GM23338 (cell line): ENCODE measurements around the gene MFAP5. TPM values are rescaled to one million over a fixed set of nuclear protein-coding genes. Genes with fewer than 3 reads are reported as not detected.
"Not testable (repeated sequence)": the region's sequence is repeated elsewhere in the genome, so short reads cannot be mapped to it uniquely, and the experiment has no call there.

Experiments
- ATAC-seq: fragments of 200-7000 bp; cut with Tn5 transposase; 3 replicates; pipeline ENCODE4 v1.9.1; 2020
- DNase-seq: peaks from one replicate; pipeline ENCODE4 v3.0.0-alpha.2; 2015; ENCODE audit warnings: low spot score
- H2AFZ ChIP-seq: fragments of 200-600 bp; sonication (generic); 2 replicates; pipeline ENCODE4 v1.8.0; 2016; ENCODE audit warnings: antibody characterized with exemption, mild to moderate bottlenecking, moderate library complexity
- H3F3A ChIP-seq: fragments of 200-600 bp; sonication (generic); replicated peaks from 2 replicates; pipeline ENCODE4 v1.8.0; 2017; ENCODE audit warnings: antibody characterized with exemption, mixed run types, low read depth
- H3K27ac ChIP-seq: fragments of 200-600 bp; sonication (generic); 2 replicates; pipeline ENCODE4 v1.6.1; 2016; ENCODE audit warnings: low read depth
- H3K27me3 ChIP-seq: fragments of 200-600 bp; sonication (generic); 2 replicates; pipeline ENCODE4 v1.8.0; 2016; ENCODE audit warnings: mild to moderate bottlenecking, mixed run types, moderate library complexity; ENCODE audit not compliant: insufficient read depth
- H3K36me3 ChIP-seq: fragments of 200-600 bp; sonication (generic); 2 replicates; pipeline ENCODE4 v1.8.0; 2016; ENCODE audit warnings: mild to moderate bottlenecking; ENCODE audit not compliant: insufficient read depth
- H3K4me1 ChIP-seq: fragments of 200-600 bp; sonication (generic); 2 replicates; pipeline ENCODE4 v1.8.0; 2016; ENCODE audit warnings: mild to moderate bottlenecking, moderate library complexity; ENCODE audit not compliant: insufficient read depth
- H3K4me2 ChIP-seq: fragments of 200-600 bp; sonication (generic); 2 replicates; pipeline ENCODE4 v1.7.1; 2017; ENCODE audit warnings: mixed run types
- H3K4me3 ChIP-seq: fragments of 200-600 bp; sonication (generic); 2 replicates; pipeline ENCODE4 v1.6.1; 2016; ENCODE audit warnings: mixed run types
- H3K79me2 ChIP-seq: fragments of 200-600 bp; sonication (generic); replicated peaks from 2 replicates; pipeline ENCODE4 v1.8.0; 2017; ENCODE audit warnings: mild to moderate bottlenecking; ENCODE audit not compliant: insufficient read depth
- H3K9me2 ChIP-seq: fragments of 200-600 bp; sonication (generic); 2 replicates; pipeline ENCODE4 v1.8.0; 2017; ENCODE audit not compliant: insufficient read depth
- H4K20me1 ChIP-seq: fragments of 200-600 bp; sonication (generic); replicated peaks from 2 replicates; pipeline ENCODE4 v1.8.0; 2017; ENCODE audit warnings: mild to moderate bottlenecking; ENCODE audit not compliant: insufficient read depth
- H3K27ac Mint-ChIP-seq: 2 replicates; pipeline ENCODE4 v1.8.0; 2020; ENCODE audit warnings: inconsistent platforms, mild to moderate bottlenecking, moderate library complexity, mixed read lengths
- H3K27me3 Mint-ChIP-seq: 3 replicates; pipeline ENCODE4 v1.8.0; 2022; ENCODE audit warnings: low read depth, mild to moderate bottlenecking, moderate library complexity, mixed read lengths, inconsistent platforms; ENCODE audit not compliant: insufficient read depth, poor library complexity
- H3K36me3 Mint-ChIP-seq: 3 replicates; pipeline ENCODE4 v1.8.0; 2021; ENCODE audit warnings: low read depth, mild to moderate bottlenecking, inconsistent platforms, moderate library complexity, mixed read lengths
- H3K4me1 Mint-ChIP-seq: 3 replicates; pipeline ENCODE4 v1.8.0; 2020; ENCODE audit warnings: mild to moderate bottlenecking, inconsistent platforms, mixed read lengths
- H3K4me3 Mint-ChIP-seq: 3 replicates; pipeline ENCODE4 v1.8.0; 2021; ENCODE audit warnings: moderate library complexity, mild to moderate bottlenecking, inconsistent platforms, mixed read lengths
- H3K9me3 Mint-ChIP-seq: 3 replicates; pipeline ENCODE4 v1.8.0; 2020; ENCODE audit warnings: moderate library complexity, mild to moderate bottlenecking, inconsistent platforms, mixed read lengths
- CREB1 ChIP-seq: fragments of 250-450 bp; sonication (Bioruptor Pico); IDR thresholded peaks from 2 replicates; pipeline ENCODE4 v1.5.0; 2020; ENCODE audit warnings: low read depth, mild to moderate bottlenecking, moderate library complexity
- EZH2 ChIP-seq: fragments of 200-600 bp; sonication (generic); IDR thresholded peaks from one replicate; pipeline ENCODE4 v1.8.0; 2017; ENCODE audit warnings: antibody characterized with exemption, mild to moderate bottlenecking, low read depth; ENCODE audit not compliant: unreplicated experiment
- NANOG ChIP-seq: IDR thresholded peaks from 2 replicates; pipeline ENCODE4 v1.6.1; 2016; ENCODE audit warnings: antibody characterized with exemption, borderline replicate concordance
- ZNF114 ChIP-seq: fragments of 250-450 bp; sonication (Bioruptor Pico); IDR thresholded peaks from 2 replicates; pipeline ENCODE4 v1.5.0; 2020; ENCODE audit warnings: mild to moderate bottlenecking, moderate library complexity
- polyA plus RNA-seq: library from polyadenylated mRNA; unstranded; fragments of >200 nt; fragmentation: Nextera tagmentation; extraction: Ambion mirVana; gene quantifications from 2 replicates; pipeline ENCODE4 v1.2.1, GENCODE V29; 2016
- total RNA-seq: library from RNA; depleted of rRNA; stranded (reverse); fragments of >200 nt; shearing (Covaris generic); gene quantifications from 2 replicates; pipeline ENCODE4 v1.2.3, GENCODE V29; 2014
- TF ChIP-seq, protein P1 (sequence below): IDR thresholded peaks from 2 replicates; pipeline ENCODE4 v1.6.1; 2016; ENCODE audit warnings: antibody characterized with exemption
- TF ChIP-seq, protein P2 (sequence below): IDR thresholded peaks from one replicate; pipeline ENCODE4 v1.6.1; 2018; ENCODE audit warnings: antibody characterized with exemption; ENCODE audit not compliant: unreplicated experiment
- TF ChIP-seq, protein P3 (sequence below), 2 experiments: fragments of 200-600 bp in 1 of 2; sonication (generic) in 1 of 2; conservative IDR thresholded peaks; 2 replicates each; pipeline versions ENCODE4 v1.5.1 to v1.6.1; 2016 to 2017; ENCODE audit warnings: antibody characterized with exemption in 2 of 2, low read depth in 2 of 2, mild to moderate bottlenecking in 2 of 2, moderate library complexity in 1 of 2

The MFAP5 gene
- total and polyA plus RNA-seq, 2 experiments from 2014 or later, result 0.68 to 0.90 TPM

DNA sequence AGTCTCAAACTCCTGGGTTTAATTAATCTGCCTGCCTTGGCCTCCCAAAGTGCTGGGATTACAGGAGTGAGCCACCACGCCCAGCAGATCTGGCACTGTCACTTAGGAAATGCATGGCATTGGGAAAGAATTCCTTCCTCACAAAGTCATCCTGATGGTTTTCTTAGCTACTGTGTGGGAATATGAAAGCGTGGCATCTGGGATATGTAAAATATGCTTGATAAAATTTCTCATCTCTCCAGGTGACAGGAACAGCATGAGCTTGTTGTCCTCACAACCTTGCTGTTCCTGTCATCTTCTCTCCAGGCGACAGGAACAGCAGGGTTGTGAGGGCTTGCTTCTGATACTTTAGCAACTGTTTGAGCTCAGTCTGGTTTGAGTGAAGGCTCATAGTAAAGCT, 33.9 kb downstream of the MFAP5 start:
- Histone ChIP-seq H2AFZ (no peak overlapping the region), H3K4me3 (no peak overlapping the region), H3K4me1 (no peaks in the 10 kb centered on the region), H3K79me2 (no peaks in the 10 kb centered on the region), H3F3A (no peaks in the 10 kb centered on the region), H3K9me2 (no peaks in the 10 kb centered on the region), H4K20me1 (no peaks in the 10 kb centered on the region), H3K27ac (no peak overlapping the region), H3K36me3 (no peaks in the 10 kb centered on the region; the same call in 1 of the 2 replicates), H3K27me3 (no peaks in the 10 kb centered on the region), H3K4me2 (no peak overlapping the region)
- DNase-seq (no peak), ATAC-seq (no peak)
- peaks cover 20% of the 10 kb centered on the region for H3K36me3 Mint-ChIP-seq
- no peak overlapping the region for H3K27ac Mint-ChIP-seq
- H3K4me1 Mint-ChIP-seq, result no peaks in the 10 kb centered on the region
- TF ChIP-seq, protein P1, sequence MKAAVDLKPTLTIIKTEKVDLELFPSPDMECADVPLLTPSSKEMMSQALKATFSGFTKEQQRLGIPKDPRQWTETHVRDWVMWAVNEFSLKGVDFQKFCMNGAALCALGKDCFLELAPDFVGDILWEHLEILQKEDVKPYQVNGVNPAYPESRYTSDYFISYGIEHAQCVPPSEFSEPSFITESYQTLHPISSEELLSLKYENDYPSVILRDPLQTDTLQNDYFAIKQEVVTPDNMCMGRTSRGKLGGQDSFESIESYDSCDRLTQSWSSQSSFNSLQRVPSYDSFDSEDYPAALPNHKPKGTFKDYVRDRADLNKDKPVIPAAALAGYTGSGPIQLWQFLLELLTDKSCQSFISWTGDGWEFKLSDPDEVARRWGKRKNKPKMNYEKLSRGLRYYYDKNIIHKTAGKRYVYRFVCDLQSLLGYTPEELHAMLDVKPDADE, result no peak
- TF ChIP-seq, protein P2, sequence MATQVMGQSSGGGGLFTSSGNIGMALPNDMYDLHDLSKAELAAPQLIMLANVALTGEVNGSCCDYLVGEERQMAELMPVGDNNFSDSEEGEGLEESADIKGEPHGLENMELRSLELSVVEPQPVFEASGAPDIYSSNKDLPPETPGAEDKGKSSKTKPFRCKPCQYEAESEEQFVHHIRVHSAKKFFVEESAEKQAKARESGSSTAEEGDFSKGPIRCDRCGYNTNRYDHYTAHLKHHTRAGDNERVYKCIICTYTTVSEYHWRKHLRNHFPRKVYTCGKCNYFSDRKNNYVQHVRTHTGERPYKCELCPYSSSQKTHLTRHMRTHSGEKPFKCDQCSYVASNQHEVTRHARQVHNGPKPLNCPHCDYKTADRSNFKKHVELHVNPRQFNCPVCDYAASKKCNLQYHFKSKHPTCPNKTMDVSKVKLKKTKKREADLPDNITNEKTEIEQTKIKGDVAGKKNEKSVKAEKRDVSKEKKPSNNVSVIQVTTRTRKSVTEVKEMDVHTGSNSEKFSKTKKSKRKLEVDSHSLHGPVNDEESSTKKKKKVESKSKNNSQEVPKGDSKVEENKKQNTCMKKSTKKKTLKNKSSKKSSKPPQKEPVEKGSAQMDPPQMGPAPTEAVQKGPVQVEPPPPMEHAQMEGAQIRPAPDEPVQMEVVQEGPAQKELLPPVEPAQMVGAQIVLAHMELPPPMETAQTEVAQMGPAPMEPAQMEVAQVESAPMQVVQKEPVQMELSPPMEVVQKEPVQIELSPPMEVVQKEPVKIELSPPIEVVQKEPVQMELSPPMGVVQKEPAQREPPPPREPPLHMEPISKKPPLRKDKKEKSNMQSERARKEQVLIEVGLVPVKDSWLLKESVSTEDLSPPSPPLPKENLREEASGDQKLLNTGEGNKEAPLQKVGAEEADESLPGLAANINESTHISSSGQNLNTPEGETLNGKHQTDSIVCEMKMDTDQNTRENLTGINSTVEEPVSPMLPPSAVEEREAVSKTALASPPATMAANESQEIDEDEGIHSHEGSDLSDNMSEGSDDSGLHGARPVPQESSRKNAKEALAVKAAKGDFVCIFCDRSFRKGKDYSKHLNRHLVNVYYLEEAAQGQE, result no peak
- TF ChIP-seq CREB1 (CRISPR knock-in tag) (no peak), NANOG (no peak), ZNF114 (CRISPR knock-in tag) (no peak), EZH2 (no peak)
- TF ChIP-seq, protein P3, sequence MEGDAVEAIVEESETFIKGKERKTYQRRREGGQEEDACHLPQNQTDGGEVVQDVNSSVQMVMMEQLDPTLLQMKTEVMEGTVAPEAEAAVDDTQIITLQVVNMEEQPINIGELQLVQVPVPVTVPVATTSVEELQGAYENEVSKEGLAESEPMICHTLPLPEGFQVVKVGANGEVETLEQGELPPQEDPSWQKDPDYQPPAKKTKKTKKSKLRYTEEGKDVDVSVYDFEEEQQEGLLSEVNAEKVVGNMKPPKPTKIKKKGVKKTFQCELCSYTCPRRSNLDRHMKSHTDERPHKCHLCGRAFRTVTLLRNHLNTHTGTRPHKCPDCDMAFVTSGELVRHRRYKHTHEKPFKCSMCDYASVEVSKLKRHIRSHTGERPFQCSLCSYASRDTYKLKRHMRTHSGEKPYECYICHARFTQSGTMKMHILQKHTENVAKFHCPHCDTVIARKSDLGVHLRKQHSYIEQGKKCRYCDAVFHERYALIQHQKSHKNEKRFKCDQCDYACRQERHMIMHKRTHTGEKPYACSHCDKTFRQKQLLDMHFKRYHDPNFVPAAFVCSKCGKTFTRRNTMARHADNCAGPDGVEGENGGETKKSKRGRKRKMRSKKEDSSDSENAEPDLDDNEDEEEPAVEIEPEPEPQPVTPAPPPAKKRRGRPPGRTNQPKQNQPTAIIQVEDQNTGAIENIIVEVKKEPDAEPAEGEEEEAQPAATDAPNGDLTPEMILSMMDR (conservative IDR thresholded peaks at IDR 0.05; ENCODE audit: low read depth in 2 of 2), result no peak
- peaks cover 18% of the 10 kb centered on the region for H3K9me3 Mint-ChIP-seq
- no peak overlapping the region for H3K4me3 Mint-ChIP-seq
- no peaks in the 10 kb centered on the region for H3K27me3 Mint-ChIP-seq

DNA sequence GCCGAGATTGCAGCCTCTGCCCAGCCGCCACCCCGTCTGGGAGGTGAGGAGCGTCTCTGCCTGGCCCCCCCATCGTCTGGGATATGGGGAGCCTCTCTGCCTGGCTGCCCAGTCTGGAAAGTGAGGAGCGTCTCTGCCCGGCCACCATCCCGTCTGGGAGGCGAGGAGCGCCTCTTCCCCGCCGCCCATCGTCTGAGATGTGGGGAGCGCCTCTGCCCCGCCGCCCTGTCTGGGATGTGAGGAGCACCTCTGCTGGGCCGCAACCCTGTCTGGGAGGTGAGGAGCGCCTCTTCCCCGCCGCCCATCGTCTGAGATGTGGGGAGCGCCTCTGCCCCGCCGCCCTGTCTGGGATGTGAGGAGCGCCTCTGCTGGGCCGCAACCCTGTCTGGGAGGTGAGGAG, 37.9 kb downstream of the MFAP5 start:
- H3K27me3 Mint-ChIP-seq, H3K79me2 ChIP-seq, ATAC-seq, H3K4me3 Mint-ChIP-seq, H2AFZ ChIP-seq, H3K4me1 Mint-ChIP-seq, H3K27ac ChIP-seq, DNase-seq, H3K9me2 ChIP-seq, H4K20me1 ChIP-seq, H3K4me1 ChIP-seq, H3K27me3 ChIP-seq, H3K4me2 ChIP-seq, H3K36me3 ChIP-seq, H3F3A ChIP-seq, H3K27ac Mint-ChIP-seq, H3K4me3 ChIP-seq: not testable (repeated sequence)
- H3K36me3 Mint-ChIP-seq, result peaks cover 23% of the 10 kb centered on the region
- peaks cover 39% of the 10 kb centered on the region for H3K9me3 Mint-ChIP-seq
